ENCODE results near the gene TGFA. TPM values are rescaled to one million over a fixed set of nuclear protein-coding genes. Genes with fewer than 3 reads are reported as not detected.

Gene TGFA
- total and polyA plus RNA-seq, 4 donors = 1.1 to 2.9 (median 1.7) TPM

- no peak overlapping the region for H3K9ac ChIP-seq (ENCODE audit: low read depth in 1 of 2, low read length in 2 of 2)
- H3K4me1 ChIP-seq (ENCODE audit: control insufficient read depth in 4 of 4, insufficient read depth in 4 of 4, low read length in 3 of 4) = peaks cover 2 to 7% (median 4%) of the 10 kb centered on the region in 4 donors
- no peaks in the 10 kb centered on the region for H3K36me3 ChIP-seq (ENCODE audit: control insufficient read depth in 4 of 4, insufficient read depth in 3 of 4, low read depth in 1 of 4, low read length in 3 of 4)
- no peaks in the 10 kb centered on the region for H3K9me3 ChIP-seq (ENCODE audit: control insufficient read depth in 4 of 4, low read length in 3 of 4)
- TF ChIP-seq EGR1 (IDR thresholded peaks at IDR 0.05; ENCODE audit: low read depth in 2 of 2) (no peak), RXRA (IDR thresholded peaks at IDR 0.05) (peak; percentile 21 to 36), CTCF (IDR thresholded peaks at IDR 0.05; ENCODE audit: low read depth, low read length, missing input control) (no peak), GABPA (IDR thresholded peaks at IDR 0.05 in 1 of 2, conservative IDR thresholded peaks at IDR 0.05 in 1 of 2) (no peak), FOXA2 (IDR thresholded peaks at IDR 0.05) (no peak), JUND (IDR thresholded peaks at IDR 0.05) (no peak), NR2F2 (IDR thresholded peaks at IDR 0.05) (peak; percentile 41), HNF4A (conservative IDR thresholded peaks at IDR 0.05) (peak; percentile 68 to 83), YY1 (IDR thresholded peaks at IDR 0.05) (no peak), TAF1 (conservative IDR thresholded peaks at IDR 0.05) (no peak), FOXA1 (IDR thresholded peaks at IDR 0.05) (no peak), SP1 (IDR thresholded peaks at IDR 0.05) (peak; percentile 26), HNF4G (IDR thresholded peaks at IDR 0.05) (no peak), RAD21 (IDR thresholded peaks at IDR 0.05) (no peak)
- TF ChIP-seq, protein P1, sequence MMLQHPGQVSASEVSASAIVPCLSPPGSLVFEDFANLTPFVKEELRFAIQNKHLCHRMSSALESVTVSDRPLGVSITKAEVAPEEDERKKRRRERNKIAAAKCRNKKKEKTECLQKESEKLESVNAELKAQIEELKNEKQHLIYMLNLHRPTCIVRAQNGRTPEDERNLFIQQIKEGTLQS (IDR thresholded peaks at IDR 0.05) = no peak
- TF ChIP-seq, protein P2, sequence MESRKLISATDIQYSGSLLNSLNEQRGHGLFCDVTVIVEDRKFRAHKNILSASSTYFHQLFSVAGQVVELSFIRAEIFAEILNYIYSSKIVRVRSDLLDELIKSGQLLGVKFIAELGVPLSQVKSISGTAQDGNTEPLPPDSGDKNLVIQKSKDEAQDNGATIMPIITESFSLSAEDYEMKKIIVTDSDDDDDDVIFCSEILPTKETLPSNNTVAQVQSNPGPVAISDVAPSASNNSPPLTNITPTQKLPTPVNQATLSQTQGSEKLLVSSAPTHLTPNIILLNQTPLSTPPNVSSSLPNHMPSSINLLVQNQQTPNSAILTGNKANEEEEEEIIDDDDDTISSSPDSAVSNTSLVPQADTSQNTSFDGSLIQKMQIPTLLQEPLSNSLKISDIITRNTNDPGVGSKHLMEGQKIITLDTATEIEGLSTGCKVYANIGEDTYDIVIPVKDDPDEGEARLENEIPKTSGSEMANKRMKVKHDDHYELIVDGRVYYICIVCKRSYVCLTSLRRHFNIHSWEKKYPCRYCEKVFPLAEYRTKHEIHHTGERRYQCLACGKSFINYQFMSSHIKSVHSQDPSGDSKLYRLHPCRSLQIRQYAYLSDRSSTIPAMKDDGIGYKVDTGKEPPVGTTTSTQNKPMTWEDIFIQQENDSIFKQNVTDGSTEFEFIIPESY (IDR thresholded peaks at IDR 0.05) = no peak
- TF ChIP-seq, protein P3, sequence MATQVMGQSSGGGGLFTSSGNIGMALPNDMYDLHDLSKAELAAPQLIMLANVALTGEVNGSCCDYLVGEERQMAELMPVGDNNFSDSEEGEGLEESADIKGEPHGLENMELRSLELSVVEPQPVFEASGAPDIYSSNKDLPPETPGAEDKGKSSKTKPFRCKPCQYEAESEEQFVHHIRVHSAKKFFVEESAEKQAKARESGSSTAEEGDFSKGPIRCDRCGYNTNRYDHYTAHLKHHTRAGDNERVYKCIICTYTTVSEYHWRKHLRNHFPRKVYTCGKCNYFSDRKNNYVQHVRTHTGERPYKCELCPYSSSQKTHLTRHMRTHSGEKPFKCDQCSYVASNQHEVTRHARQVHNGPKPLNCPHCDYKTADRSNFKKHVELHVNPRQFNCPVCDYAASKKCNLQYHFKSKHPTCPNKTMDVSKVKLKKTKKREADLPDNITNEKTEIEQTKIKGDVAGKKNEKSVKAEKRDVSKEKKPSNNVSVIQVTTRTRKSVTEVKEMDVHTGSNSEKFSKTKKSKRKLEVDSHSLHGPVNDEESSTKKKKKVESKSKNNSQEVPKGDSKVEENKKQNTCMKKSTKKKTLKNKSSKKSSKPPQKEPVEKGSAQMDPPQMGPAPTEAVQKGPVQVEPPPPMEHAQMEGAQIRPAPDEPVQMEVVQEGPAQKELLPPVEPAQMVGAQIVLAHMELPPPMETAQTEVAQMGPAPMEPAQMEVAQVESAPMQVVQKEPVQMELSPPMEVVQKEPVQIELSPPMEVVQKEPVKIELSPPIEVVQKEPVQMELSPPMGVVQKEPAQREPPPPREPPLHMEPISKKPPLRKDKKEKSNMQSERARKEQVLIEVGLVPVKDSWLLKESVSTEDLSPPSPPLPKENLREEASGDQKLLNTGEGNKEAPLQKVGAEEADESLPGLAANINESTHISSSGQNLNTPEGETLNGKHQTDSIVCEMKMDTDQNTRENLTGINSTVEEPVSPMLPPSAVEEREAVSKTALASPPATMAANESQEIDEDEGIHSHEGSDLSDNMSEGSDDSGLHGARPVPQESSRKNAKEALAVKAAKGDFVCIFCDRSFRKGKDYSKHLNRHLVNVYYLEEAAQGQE (IDR thresholded peaks at IDR 0.05) = no peak
- TF ChIP-seq, protein P4, sequence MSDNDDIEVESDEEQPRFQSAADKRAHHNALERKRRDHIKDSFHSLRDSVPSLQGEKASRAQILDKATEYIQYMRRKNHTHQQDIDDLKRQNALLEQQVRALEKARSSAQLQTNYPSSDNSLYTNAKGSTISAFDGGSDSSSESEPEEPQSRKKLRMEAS (IDR thresholded peaks at IDR 0.05) = no peak
- H3K4me3 ChIP-seq (ENCODE audit: low read depth in 1 of 3, low read length in 3 of 3) = no peak overlapping the region
- no peak for DNase-seq (ENCODE audit: low spot score)
- no peaks in the 10 kb centered on the region for H3K27me3 ChIP-seq (ENCODE audit: control insufficient read depth in 4 of 4, insufficient read depth in 4 of 4, low read length in 3 of 4)
- H3K27ac ChIP-seq (ENCODE audit: low read depth in 1 of 2, low read length in 2 of 2) = no peak overlapping the region
- WGBS = 57% methylated on average over 7 of the region's 7 CpGs
Measured at GRCh38 chr2:70412294-70413070, 141.1 kb downstream of the TGFA start.

Data from liver (tissue), 9 donors.